SK-N-SH (cell line): Measurements from ENCODE around the gene BACE2. TPM values are rescaled to one million over a fixed set of nuclear protein-coding genes. Genes with fewer than 3 reads are reported as not detected.
"Not testable (repeated sequence)": the region's sequence is repeated elsewhere in the genome, so short reads cannot be mapped to it uniquely, and the experiment has no call there.

ENCODE experiments used
- CTCF ChIA-PET: fragments of 300-600, 350-600 bp; formaldehyde crosslinking; extraction: SDS; loops from one replicate; lab custom pipeline; 2021; lab: Yijun Ruan, JAX
- POLR2A ChIA-PET: fragments of 350-600 bp; sonication (Branson Sonifier 250); formaldehyde crosslinking; extraction: SDS; loops from one replicate; lab custom pipeline; 2020; ENCODE audit warnings: antibody characterized with exemption, inconsistent platforms; lab: Yijun Ruan, JAX
- DNase-seq: peaks from one replicate; pipeline ENCODE4 v3.0.0; 2012
- H2AFZ ChIP-seq: fragments of 200-600 bp; sonication (generic); 2 replicates; pipeline ENCODE4 v1.8.1; 2016; ENCODE audit warnings: antibody characterized with exemption, mild to moderate bottlenecking, low read depth
- H3F3A ChIP-seq: fragments of 200-600 bp; sonication (generic); replicated peaks from 2 replicates; pipeline ENCODE3; 2016; ENCODE audit warnings: antibody characterized with exemption, mild to moderate bottlenecking; ENCODE audit not compliant: insufficient read depth
- H3K27ac ChIP-seq, 2 experiments: fragments of 200-500 bp in 1 of 2; fragments of 200-600 bp in 1 of 2; sonication (Bioruptor generic) in 1 of 2; sonication (generic), shearing (Covaris generic) in 1 of 2; 2 replicates each; pipeline versions ENCODE4 v1.5.1 to v1.6.1; 2014 to 2016; ENCODE audit warnings: low read depth in 2 of 2, inconsistent platforms in 1 of 2, low read length in 1 of 2, mild to moderate bottlenecking in 1 of 2, mixed read lengths in 1 of 2
- H3K27me3 ChIP-seq: fragments of 200-600 bp; sonication (generic), shearing (Covaris generic); 2 replicates; pipeline ENCODE4 v1.6.1; 2016; ENCODE audit warnings: mixed run types; ENCODE audit not compliant: insufficient read depth
- H3K36me3 ChIP-seq, 2 experiments: fragments of 200-500 bp in 1 of 2; fragments of 200-600 bp in 1 of 2; sonication (Bioruptor generic) in 1 of 2; sonication (generic) in 1 of 2; replicated peaks in 1 of 2; 2 replicates each; pipeline versions ENCODE3 to v1.5.1; 2014 to 2016; ENCODE audit warnings: low read length in 1 of 2, mild to moderate bottlenecking in 1 of 2; ENCODE audit not compliant: insufficient read depth in 2 of 2, control insufficient read depth in 1 of 2
- H3K4me1 ChIP-seq, 2 experiments: fragments of 200-500 bp in 1 of 2; fragments of 200-600 bp in 1 of 2; sonication (Bioruptor generic) in 1 of 2; sonication (generic), shearing (Covaris generic) in 1 of 2; 2 replicates each; pipeline versions ENCODE4 v1.5.1 to v1.6.1; 2014 to 2016; ENCODE audit warnings: low read depth in 1 of 2, low read length in 1 of 2, mixed run types in 1 of 2; ENCODE audit not compliant: insufficient read depth in 2 of 2, control insufficient read depth in 1 of 2
- H3K4me2 ChIP-seq: fragments of 200-600 bp; sonication (generic), shearing (Covaris generic); 2 replicates; pipeline ENCODE4 v1.6.1; 2017; ENCODE audit warnings: mixed run types
- H3K4me3 ChIP-seq, 2 experiments: fragments of 200-500 bp in 1 of 2; fragments of 200-600 bp in 1 of 2; sonication (Bioruptor generic) in 1 of 2; sonication (generic), shearing (Covaris generic) in 1 of 2; 2 replicates each; pipeline versions ENCODE4 v1.5.1 to v1.8.1; 2014 to 2016; ENCODE audit warnings: low read depth in 2 of 2, inconsistent platforms in 1 of 2, low read length in 1 of 2, mild to moderate bottlenecking in 1 of 2, mixed read lengths in 1 of 2, moderate library complexity in 1 of 2
- H3K79me2 ChIP-seq: fragments of 200-600 bp; sonication (generic); 2 replicates; pipeline ENCODE4 v1.8.1; 2017; ENCODE audit warnings: mild to moderate bottlenecking; ENCODE audit not compliant: insufficient read depth
- H3K9ac ChIP-seq: fragments of 200-600 bp; sonication (generic); 2 replicates; pipeline ENCODE4 v1.6.1; 2017; ENCODE audit warnings: mixed run types
- H3K9me2 ChIP-seq: fragments of 200-600 bp; sonication (generic); 2 replicates; pipeline ENCODE4 v1.6.1; 2017; ENCODE audit warnings: mixed run types
- H3K9me3 ChIP-seq: fragments of 200-600 bp; sonication (generic); 2 replicates; pipeline ENCODE4 v1.6.1; 2017; ENCODE audit warnings: mixed run types, mild to moderate bottlenecking, moderate library complexity
- H4K20me1 ChIP-seq: fragments of 200-600 bp; sonication (generic); 2 replicates; pipeline ENCODE4 v1.6.1; 2017; ENCODE audit warnings: mild to moderate bottlenecking, mixed run types; ENCODE audit not compliant: insufficient read depth
- CHD2 ChIP-seq: fragments of 150-350 bp; IDR thresholded peaks from 2 replicates; pipeline ENCODE4 v1.6.1; 2018; ENCODE audit warnings: low read length; ENCODE audit not compliant: partially characterized antibody
- FOXJ3 ChIP-seq: sonication (generic); formaldehyde crosslinking; IDR thresholded peaks from 2 replicates; pipeline ENCODE4 v1.5.1; 2020; ENCODE audit warnings: mild to moderate bottlenecking, missing genetic modification reagents
- GATA2 ChIP-seq: sonication (generic); formaldehyde crosslinking; IDR thresholded peaks from 2 replicates; pipeline ENCODE4 v1.5.0; 2020; ENCODE audit warnings: mild to moderate bottlenecking, missing genetic modification reagents
- IRF3 ChIP-seq: fragments of 150-350 bp; IDR thresholded peaks from 2 replicates; pipeline ENCODE4 v1.6.1; 2016; ENCODE audit warnings: mild to moderate bottlenecking, low read depth, low read length
- MAX ChIP-seq: IDR thresholded peaks from 2 replicates; pipeline ENCODE4 v1.4.0; 2012; ENCODE audit warnings: low read depth
- MEF2A ChIP-seq: IDR thresholded peaks from 2 replicates; pipeline ENCODE4 v1.4.0; 2012; ENCODE audit warnings: low read depth, borderline replicate concordance
- MXI1 ChIP-seq: IDR thresholded peaks from 2 replicates; pipeline ENCODE4 v1.6.1; 2012; ENCODE audit warnings: mild to moderate bottlenecking, low read depth, low read length, improper control_type of control experiment
- NFIC ChIP-seq: IDR thresholded peaks from 2 replicates; pipeline ENCODE4 v1.4.0; 2012; ENCODE audit warnings: borderline replicate concordance
- PBX3 ChIP-seq: IDR thresholded peaks from 2 replicates; pipeline ENCODE4; 2012
- POLR2AphosphoS5 ChIP-seq: IDR thresholded peaks from 2 replicates; pipeline ENCODE4 v1.6.1; 2012; ENCODE audit warnings: low read depth, low read length
- RFX5 ChIP-seq: IDR thresholded peaks from 2 replicates; pipeline ENCODE4 v1.6.1; 2012; ENCODE audit warnings: mild to moderate bottlenecking, improper control_type of control experiment, low read length
- TEAD4 ChIP-seq: IDR thresholded peaks from 2 replicates; pipeline ENCODE4 v1.4.0; 2012; ENCODE audit warnings: mild to moderate bottlenecking, borderline replicate concordance; ENCODE audit not compliant: insufficient read depth
- USF1 ChIP-seq: IDR thresholded peaks from 2 replicates; pipeline ENCODE4 v1.4.0; 2012; ENCODE audit warnings: low read depth, borderline replicate concordance
- USF2 ChIP-seq: fragments of 150-350 bp; IDR thresholded peaks from 2 replicates; pipeline ENCODE4 v1.6.1; 2017; ENCODE audit warnings: antibody characterized with exemption, low read length, low read depth, borderline replicate concordance
- WGBS: methylation state at CpG from one replicate; pipeline ENCODE4 v1.1.6; 2017; ENCODE audit warnings: low lambda C conversion rate; 5-methylcytosine and 5-hydroxymethylcytosine counted together
- polyA plus RNA-seq, 3 experiments: library from polyadenylated mRNA; depleted of rRNA; stranded (reverse); fragments of >200 nt; gene quantifications; 2 replicates each; pipeline ENCODE4 v1.2.3, GENCODE V29; 2012

BACE2 gene
- polyA plus RNA-seq, 1 of the 3 experiments (the other 2 are of a cell fraction), result 23.4 TPM

GRCh38 chr21:41189150-41189745 lies 21.3 kb downstream of the BACE2 start:
- H3F3A ChIP-seq, result no peaks in the 10 kb centered on the region
- ChIA-PET POLR2A (no interaction called here), CTCF (no interaction called here)
- no peak overlapping the region for H3K27ac ChIP-seq
- 32% methylated on average over 1 of the region's 1 CpG for WGBS
- no peak for TF ChIP-seq MXI1
- TF ChIP-seq MAX, result no peak
- TF ChIP-seq RFX5, result no peak
- TF ChIP-seq USF1, result no peak
- TF ChIP-seq CHD2, result no peak
- TF ChIP-seq USF2, result no peak
- TF ChIP-seq IRF3, result no peak
- no peak for TF ChIP-seq MEF2A
- no peak for TF ChIP-seq PBX3
- TF ChIP-seq GATA2, result no peak
- no peak for TF ChIP-seq FOXJ3 (CRISPR knock-in tag)
- no peak for TF ChIP-seq NFIC
- TF ChIP-seq POLR2AphosphoS5, result no peak
- TF ChIP-seq TEAD4, result no peak
- no peaks in the 10 kb centered on the region for H3K27me3 ChIP-seq
- DNase-seq, result no peak
- no peaks in the 10 kb centered on the region for H3K9me3 ChIP-seq
- no peak overlapping the region for H3K4me2 ChIP-seq
- H3K9ac ChIP-seq, result no peak overlapping the region
- no peaks in the 10 kb centered on the region for H3K9me2 ChIP-seq
- no peaks in the 10 kb centered on the region for H3K36me3 ChIP-seq
- no peaks in the 10 kb centered on the region for H3K79me2 ChIP-seq
- H3K4me1 ChIP-seq, result no peaks in the 10 kb centered on the region
- no peak overlapping the region for H2AFZ ChIP-seq
- no peaks in the 10 kb centered on the region for H4K20me1 ChIP-seq
- no peak overlapping the region for H3K4me3 ChIP-seq

- H3K36me3 ChIP-seq, H3K79me2 ChIP-seq, CTCF ChIA-PET, H3K27me3 ChIP-seq, H3F3A ChIP-seq, H3K9me3 ChIP-seq, POLR2A ChIA-PET, H3K27ac ChIP-seq, H3K4me3 ChIP-seq, DNase-seq, H3K9ac ChIP-seq, H3K9me2 ChIP-seq, H2AFZ ChIP-seq, H3K4me1 ChIP-seq, H3K4me2 ChIP-seq, H4K20me1 ChIP-seq: not testable (repeated sequence)
- 47% methylated on average over 4 of the region's 4 CpGs for WGBS
Observed at GRCh38 chr21:41192552-41192951, 24.6 kb downstream of the BACE2 start.
